ENCODE measurements around the gene CDC25A.
"Not testable (repeated sequence)": the region's sequence is repeated elsewhere in the genome, so short reads cannot be mapped to it uniquely, and the experiment has no call there.

Gene CDC25A

GRCh38 chr3:48141604-48142137 is 46.5 kb downstream of the CDC25A start:
- no peak for DNase-seq (ENCODE audit: low read depth)

GRCh38 chr3:48140936-48141603 is 47.1 kb downstream of the CDC25A start:
- DNase-seq (ENCODE audit: low read depth): no peak

- no peak for DNase-seq (ENCODE audit: low read depth)
Measured at GRCh38 chr3:48140336-48140757, 47.9 kb downstream of the CDC25A start.

- no peak for DNase-seq (ENCODE audit: low read depth)
Measured at GRCh38 chr3:48137425-48137999, 50.7 kb downstream of the CDC25A start.

- DNase-seq (ENCODE audit: low read depth): no peak
Measured at GRCh38 chr3:48135552-48136495, 52.4 kb downstream of the CDC25A start.

- DNase-seq (ENCODE audit: low read depth): no peak
Measured at GRCh38 chr3:48130321-48130904, 57.8 kb downstream of the CDC25A start.

GRCh38 chr3:48129921-48130320 is 58.3 kb downstream of the CDC25A start:
- DNase-seq (ENCODE audit: low read depth): no peak

GRCh38 chr3:48128774-48129173 is 59.4 kb downstream of the CDC25A start:
- no peak for DNase-seq (ENCODE audit: low read depth)

GRCh38 chr3:48125886-48126622 is 62.2 kb downstream of the CDC25A start:
- DNase-seq (ENCODE audit: low read depth): no peak

GRCh38 chr3:48125013-48125705 is 63.1 kb downstream of the CDC25A start:
- no peak for DNase-seq (ENCODE audit: low read depth)

GRCh38 chr3:48123346-48123745 is 64.9 kb downstream of the CDC25A start:
- no peak for DNase-seq (ENCODE audit: low read depth)

- no peak for DNase-seq (ENCODE audit: low read depth)
Measured at GRCh38 chr3:48122504-48122903, 65.7 kb downstream of the CDC25A start.

GRCh38 chr3:48120223-48120622 is 68.0 kb downstream of the CDC25A start:
- no peak for DNase-seq (ENCODE audit: low read depth)

GRCh38 chr3:48119505-48120193 is 68.6 kb downstream of the CDC25A start:
- DNase-seq (ENCODE audit: low read depth): no peak

- no peak for DNase-seq (ENCODE audit: low read depth)
Measured at GRCh38 chr3:48118928-48119327, 69.3 kb downstream of the CDC25A start.

- no peak for DNase-seq (ENCODE audit: low read depth)
Measured at GRCh38 chr3:48118322-48118721, 69.9 kb downstream of the CDC25A start.

- DNase-seq (ENCODE audit: low read depth): no peak
Measured at GRCh38 chr3:48112813-48113212, 75.4 kb downstream of the CDC25A start.

- not testable (repeated sequence) for DNase-seq (ENCODE audit: low read depth)
Measured at GRCh38 chr3:48112108-48112791, 76.0 kb downstream of the CDC25A start.

- DNase-seq (ENCODE audit: low read depth): no peak
Measured at GRCh38 chr3:48110463-48110862, 77.8 kb downstream of the CDC25A start.

- DNase-seq (ENCODE audit: low read depth): no peak
Measured at GRCh38 chr3:48107227-48107626, 81.0 kb downstream of the CDC25A start.

Measured in T follicular helper cell (primary cell).